ENCODE results near the gene TMEM88.

The TMEM88 gene

GRCh38 chr17:7837408-7838088 lies 17.3 kb upstream of the TMEM88 start:
- no peak for DNase-seq
- Histone ChIP-seq H4K20me1 (ENCODE audit: insufficient read depth, low read length) (no peaks in the 10 kb centered on the region), H3K27me3 (replicated peaks; ENCODE audit: insufficient read depth, low read length) (peaks cover 9% of the 10 kb centered on the region), H3K9ac (ENCODE audit: low read length) (no peak overlapping the region), H3K4me3 (ENCODE audit: low read length) (peak overlapping the region; percentile 93; the same call in 1 of the 2 replicates), H3K79me2 (ENCODE audit: low read length) (no peaks in the 10 kb centered on the region), H3F3A (ENCODE audit: insufficient read depth, low read length) (peaks cover 44% of the 10 kb centered on the region), H2AFZ (ENCODE audit: low read length) (no peak overlapping the region), H3K36me3 (replicated peaks; ENCODE audit: insufficient read depth, low read length) (no peaks in the 10 kb centered on the region), H3K9me3 (replicated peaks; ENCODE audit: insufficient read depth, low read length) (no peaks in the 10 kb centered on the region), H3K4me1 (ENCODE audit: low read length) (peaks cover 39% of the 10 kb centered on the region), H3K27ac (ENCODE audit: low read length) (no peak overlapping the region), H3K4me2 (ENCODE audit: low read depth, low read length) (peak overlapping the region; percentile 100; the same call in 1 of the 2 replicates), H3K9me2 (replicated peaks; ENCODE audit: insufficient read depth, low read length) (no peaks in the 10 kb centered on the region)
- TF ChIP-seq EZH2 (optimal IDR thresholded peaks at IDR 0.05; ENCODE audit: low read depth, low read length) (no peak), EZH2phosphoT487 (IDR thresholded peaks at IDR 0.05; ENCODE audit: low read length) (no peak), CTCF (IDR thresholded peaks at IDR 0.05; ENCODE audit: low read length) (no peak)

GRCh38 chr17:7838090-7839075 lies 16.5 kb upstream of the TMEM88 start:
- Histone ChIP-seq H3K9me2 (replicated peaks; ENCODE audit: insufficient read depth, low read length) (no peaks in the 10 kb centered on the region), H3K36me3 (replicated peaks; ENCODE audit: insufficient read depth, low read length) (no peaks in the 10 kb centered on the region), H3K4me3 (ENCODE audit: low read length) (no peak overlapping the region), H4K20me1 (ENCODE audit: insufficient read depth, low read length) (no peaks in the 10 kb centered on the region), H3K4me1 (ENCODE audit: low read length) (peaks cover 35% of the 10 kb centered on the region), H2AFZ (ENCODE audit: low read length) (no peak overlapping the region), H3K27ac (ENCODE audit: low read length) (no peak overlapping the region), H3K79me2 (ENCODE audit: low read length) (no peaks in the 10 kb centered on the region), H3K9me3 (replicated peaks; ENCODE audit: insufficient read depth, low read length) (no peaks in the 10 kb centered on the region), H3K27me3 (replicated peaks; ENCODE audit: insufficient read depth, low read length) (peaks cover under 1% of the 10 kb centered on the region), H3F3A (ENCODE audit: insufficient read depth, low read length) (peaks cover 53% of the 10 kb centered on the region), H3K4me2 (ENCODE audit: low read depth, low read length) (peak overlapping the region; percentile 15; the same call in 1 of the 2 replicates), H3K9ac (ENCODE audit: low read length) (no peak overlapping the region)
- TF ChIP-seq EZH2phosphoT487 (IDR thresholded peaks at IDR 0.05; ENCODE audit: low read length) = no peak
- no peak for TF ChIP-seq EZH2 (optimal IDR thresholded peaks at IDR 0.05; ENCODE audit: low read depth, low read length)
- TF ChIP-seq CTCF (IDR thresholded peaks at IDR 0.05; ENCODE audit: low read length) = no peak
- DNase-seq = no peak

- Histone ChIP-seq H3K27ac (ENCODE audit: low read length) (no peak overlapping the region), H3K9ac (ENCODE audit: low read length) (no peak overlapping the region), H2AFZ (ENCODE audit: low read length) (no peak overlapping the region), H3K27me3 (replicated peaks; ENCODE audit: insufficient read depth, low read length) (no peaks in the 10 kb centered on the region), H4K20me1 (ENCODE audit: insufficient read depth, low read length) (no peaks in the 10 kb centered on the region), H3K9me2 (replicated peaks; ENCODE audit: insufficient read depth, low read length) (no peaks in the 10 kb centered on the region), H3F3A (ENCODE audit: insufficient read depth, low read length) (peaks cover 58% of the 10 kb centered on the region), H3K4me3 (ENCODE audit: low read length) (no peak overlapping the region), H3K4me2 (ENCODE audit: low read depth, low read length) (no peak overlapping the region), H3K79me2 (ENCODE audit: low read length) (0 out of 2 replicates have a peak, but pooled peaks cover 3% of the 10 kb centered on the region), H3K4me1 (ENCODE audit: low read length) (peaks cover 32% of the 10 kb centered on the region), H3K9me3 (replicated peaks; ENCODE audit: insufficient read depth, low read length) (no peaks in the 10 kb centered on the region), H3K36me3 (replicated peaks; ENCODE audit: insufficient read depth, low read length) (no peaks in the 10 kb centered on the region)
- no peak for DNase-seq
- TF ChIP-seq CTCF (IDR thresholded peaks at IDR 0.05; ENCODE audit: low read length) (no peak), EZH2 (optimal IDR thresholded peaks at IDR 0.05; ENCODE audit: low read depth, low read length) (no peak), EZH2phosphoT487 (IDR thresholded peaks at IDR 0.05; ENCODE audit: low read length) (no peak)
Measured at GRCh38 chr17:7839190-7839875, 15.5 kb upstream of the TMEM88 start.
